Epithelial cell of proximal tubule (primary cell): ENCODE results near the gene RUSC2. TPM values are rescaled to one million over a fixed set of nuclear protein-coding genes. Genes with fewer than 3 reads are reported as not detected.
"Not testable (repeated sequence)": the region's sequence is repeated elsewhere in the genome, so short reads cannot be mapped to it uniquely, and the experiment has no call there.

Experiments used
- DNase-seq: peaks from one replicate; pipeline ENCODE4 v3.0.0-alpha.2; 2011; ENCODE audit warnings: low read depth
- H3K4me3 ChIP-seq: 2 replicates; pipeline ENCODE4 v1.5.1; 2011; ENCODE audit warnings: low read depth, mild to moderate bottlenecking, low read length
- total RNA-seq: library from RNA; depleted of rRNA; stranded (reverse); fragments of >200 nt; gene quantifications from 2 replicates; pipeline ENCODE4 v1.2.3, GENCODE V29; 2015
- TF ChIP-seq, protein P1 (sequence below): conservative IDR thresholded peaks from 2 replicates; pipeline ENCODE4 v1.5.1; 2012; ENCODE audit warnings: low read depth, mild to moderate bottlenecking, low read length

RUSC2 gene
- total RNA-seq, 1 donor from 2014 or later = 21.7 TPM

DNA sequence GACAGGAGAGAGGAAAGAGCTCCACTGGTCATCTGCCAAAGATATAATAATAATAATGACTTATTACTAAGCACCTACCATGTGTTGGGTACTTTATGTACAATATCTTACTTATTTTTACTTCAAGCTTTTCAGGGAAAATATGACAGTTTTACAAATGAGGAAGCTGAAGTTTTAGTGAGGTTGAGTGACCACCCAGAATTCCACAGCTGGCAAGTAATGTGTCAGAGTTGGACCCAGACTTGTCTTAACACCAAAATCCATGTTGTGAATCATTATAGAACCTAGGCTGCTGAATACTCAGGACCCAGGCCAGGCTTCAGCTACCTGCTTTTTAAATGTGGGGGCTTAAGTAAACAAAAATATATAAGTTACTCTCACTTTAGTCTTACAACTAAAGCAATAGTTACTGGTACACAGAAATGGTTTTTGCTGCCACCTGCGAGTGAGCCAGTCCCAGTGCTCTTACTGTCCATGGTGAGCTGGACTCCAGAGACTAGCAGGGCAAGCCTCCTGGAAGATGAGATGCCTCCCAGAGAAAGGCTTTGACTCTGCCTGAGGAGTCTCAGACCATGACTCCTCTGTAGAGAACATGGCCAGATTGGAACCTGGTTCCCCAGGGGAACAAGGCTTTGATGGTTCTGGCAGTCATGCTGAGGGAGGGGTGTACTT, 29.9 kb downstream of the RUSC2 start:
- H3K4me3 ChIP-seq = no peak overlapping the region
- TF ChIP-seq, protein P1, sequence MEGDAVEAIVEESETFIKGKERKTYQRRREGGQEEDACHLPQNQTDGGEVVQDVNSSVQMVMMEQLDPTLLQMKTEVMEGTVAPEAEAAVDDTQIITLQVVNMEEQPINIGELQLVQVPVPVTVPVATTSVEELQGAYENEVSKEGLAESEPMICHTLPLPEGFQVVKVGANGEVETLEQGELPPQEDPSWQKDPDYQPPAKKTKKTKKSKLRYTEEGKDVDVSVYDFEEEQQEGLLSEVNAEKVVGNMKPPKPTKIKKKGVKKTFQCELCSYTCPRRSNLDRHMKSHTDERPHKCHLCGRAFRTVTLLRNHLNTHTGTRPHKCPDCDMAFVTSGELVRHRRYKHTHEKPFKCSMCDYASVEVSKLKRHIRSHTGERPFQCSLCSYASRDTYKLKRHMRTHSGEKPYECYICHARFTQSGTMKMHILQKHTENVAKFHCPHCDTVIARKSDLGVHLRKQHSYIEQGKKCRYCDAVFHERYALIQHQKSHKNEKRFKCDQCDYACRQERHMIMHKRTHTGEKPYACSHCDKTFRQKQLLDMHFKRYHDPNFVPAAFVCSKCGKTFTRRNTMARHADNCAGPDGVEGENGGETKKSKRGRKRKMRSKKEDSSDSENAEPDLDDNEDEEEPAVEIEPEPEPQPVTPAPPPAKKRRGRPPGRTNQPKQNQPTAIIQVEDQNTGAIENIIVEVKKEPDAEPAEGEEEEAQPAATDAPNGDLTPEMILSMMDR = no peak
- DNase-seq = no peak

- H3K4me3 ChIP-seq = no peak overlapping the region
- TF ChIP-seq, protein P1 = no peak
- DNase-seq = no peak
These were observed 30.4 kb downstream of the RUSC2 start for GRCh38 chr9:35520364-35520710.

- no peak for DNase-seq
- TF ChIP-seq, protein P1 = no peak
- no peak overlapping the region for H3K4me3 ChIP-seq
These were observed 31.8 kb downstream of the RUSC2 start for GRCh38 chr9:35521708-35522107.

GRCh38 chr9:35522187-35522586, 32.3 kb downstream of the RUSC2 start:
- H3K4me3 ChIP-seq = no peak overlapping the region
- TF ChIP-seq, protein P1 = peak; percentile 49
- DNase-seq = no peak

DNA sequence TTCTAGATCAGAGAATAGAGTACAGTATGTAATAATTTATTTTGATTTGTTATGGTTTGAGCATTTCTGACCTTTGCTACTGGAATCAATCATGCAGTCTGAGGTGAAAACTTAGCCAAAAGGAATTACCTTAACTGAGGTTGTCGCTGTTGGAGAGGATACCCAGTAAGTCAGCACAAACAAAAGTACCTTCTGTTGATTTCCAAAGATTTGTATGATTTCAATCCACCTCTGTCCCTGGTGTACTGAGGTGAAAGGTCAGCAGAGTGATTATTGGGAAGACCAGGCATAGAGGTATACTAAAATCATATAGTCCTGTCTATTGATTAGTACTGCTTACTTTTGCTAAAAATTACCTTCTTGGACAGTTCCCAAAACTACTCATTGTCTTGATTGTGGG, 32.8 kb downstream of the RUSC2 start:
- TF ChIP-seq, protein P1 = no peak
- no peak for DNase-seq
- no peak overlapping the region for H3K4me3 ChIP-seq

DNA sequence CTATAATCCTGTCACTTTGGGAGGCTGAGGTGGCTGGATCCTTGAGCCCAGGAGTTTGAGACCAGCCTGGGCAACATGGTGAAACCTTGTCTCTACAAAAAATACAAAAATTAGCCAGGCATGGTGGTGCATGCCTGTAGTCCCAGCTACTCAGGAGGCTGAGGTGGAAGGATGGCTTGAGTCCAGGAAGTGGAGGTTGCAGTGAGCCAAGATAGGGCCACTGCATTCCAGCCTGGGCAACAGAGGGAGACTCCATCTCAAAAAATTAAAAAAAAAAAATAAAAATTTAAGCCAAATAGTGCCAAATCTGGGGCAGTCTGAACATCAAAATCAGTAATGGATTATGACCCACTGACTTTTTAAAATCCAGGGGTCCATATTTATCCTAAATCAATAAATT, 33.6 kb downstream of the RUSC2 start:
- not testable (repeated sequence) for DNase-seq

DNA sequence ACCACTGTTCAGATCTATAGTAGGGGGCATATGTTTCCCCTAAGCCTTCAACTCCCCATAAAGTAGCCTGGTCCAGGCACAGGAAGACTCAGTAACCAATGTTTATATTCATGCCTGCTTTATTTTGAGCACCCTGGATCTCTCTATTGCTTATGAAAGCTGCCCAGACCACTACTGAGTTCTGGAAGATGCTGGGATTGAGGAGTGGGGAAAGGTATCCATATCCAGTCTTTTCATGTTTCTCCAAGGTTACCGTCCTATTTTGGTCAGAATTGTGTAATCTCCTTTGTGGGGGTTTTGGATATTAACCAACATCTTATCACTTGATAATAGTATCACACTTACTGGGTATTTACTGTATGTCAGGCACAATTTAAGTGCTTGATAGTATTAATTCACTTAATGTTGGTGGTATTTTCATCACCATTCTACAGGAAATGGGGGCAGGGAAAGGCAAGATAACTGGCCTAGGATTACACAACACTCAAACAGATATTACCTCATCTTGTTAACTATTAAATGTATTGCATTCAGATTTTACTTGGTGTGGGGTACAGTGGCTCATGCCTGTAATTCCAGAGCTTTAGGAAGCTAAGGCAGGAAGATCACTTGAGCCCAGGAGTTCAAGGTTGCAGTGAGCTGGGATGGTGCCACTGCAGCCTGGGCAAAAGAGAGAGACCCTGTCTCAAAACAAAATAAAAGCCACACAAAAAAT, 36.3 kb downstream of the RUSC2 start:
- no peak overlapping the region for H3K4me3 ChIP-seq
- TF ChIP-seq, protein P1 = no peak
- DNase-seq = peak; percentile 62

More for the DNA sequence above, 33.6 kb downstream of the RUSC2 start:
- not testable (repeated sequence) for H3K4me3 ChIP-seq
